Common myeloid progenitor, CD34-positive (primary cell): Measurements from ENCODE around the gene CNTNAP5.

Experiments used
- CTCF ChIA-PET: fragments of 350-600 bp; sonication (Branson Sonifier 250); formaldehyde crosslinking; loops from one replicate; lab custom pipeline; 2021; ENCODE audit warnings: antibody characterized with exemption; lab: Charles Lee
- POLR2A ChIA-PET: fragments of 350-600 bp; sonication (Branson Sonifier 250); formaldehyde crosslinking; loops from one replicate; lab custom pipeline; 2021; ENCODE audit warnings: antibody characterized with exemption; lab: Charles Lee
- DNase-seq, 3 donors: peaks; one replicate each; pipeline versions ENCODE4 v3.0.0 to v3.0.0-alpha.2; 2013
- H3K27ac ChIP-seq, 2 experiments: 1 replicate in 1 of 2; 2 replicates in 1 of 2; pipeline ENCODE4 v1.7.0; 2013; ENCODE audit warnings: inconsistent platforms in 2 of 2, low read length in 2 of 2, mild to moderate bottlenecking in 2 of 2, low read depth in 1 of 2, moderate library complexity in 1 of 2; ENCODE audit not compliant: severe bottlenecking in 2 of 2, insufficient read depth in 1 of 2, poor library complexity in 1 of 2
- H3K27me3 ChIP-seq, 5 experiments: replicated peaks in 2 of 5; 1 replicate in 3 of 5; 2 replicates in 2 of 5; pipeline versions ENCODE4 v1.6.1 to v1.7.0; 2013; ENCODE audit warnings: low read length in 4 of 5, mild to moderate bottlenecking in 2 of 5, moderate library complexity in 2 of 5, inconsistent platforms in 1 of 5; ENCODE audit not compliant: insufficient read depth in 5 of 5, control insufficient read depth in 4 of 5
- H3K36me3 ChIP-seq, 4 experiments: 1 replicate in 2 of 4; 2 replicates in 2 of 4; pipeline versions ENCODE4 v1.6.1 to v1.7.0; 2013; ENCODE audit warnings: low read length in 3 of 4, control low read depth in 1 of 4, mild to moderate bottlenecking in 1 of 4; ENCODE audit not compliant: control insufficient read depth in 4 of 4, insufficient read depth in 4 of 4
- H3K4me1 ChIP-seq, 4 experiments: 1 replicate in 3 of 4; 2 replicates in 1 of 4; pipeline versions ENCODE4 v1.6.1 to v1.7.1; 2013; ENCODE audit warnings: low read length in 3 of 4, mild to moderate bottlenecking in 3 of 4, control low read depth in 1 of 4, inconsistent platforms in 1 of 4, moderate library complexity in 1 of 4; ENCODE audit not compliant: control insufficient read depth in 4 of 4, insufficient read depth in 4 of 4; ENCODE audit errors: control extremely low read depth in 1 of 4
- H3K4me3 ChIP-seq, 7 experiments: 1 replicate in 4 of 7; 2 replicates in 3 of 7; pipeline versions ENCODE4 v1.5.1 to v1.7.0; 2013; ENCODE audit warnings: mild to moderate bottlenecking in 7 of 7, low read length in 6 of 7, moderate library complexity in 6 of 7, inconsistent platforms in 2 of 7, low read depth in 2 of 7, control low read depth in 1 of 7; ENCODE audit not compliant: insufficient read depth in 4 of 7, control insufficient read depth in 1 of 7; ENCODE audit errors: extremely low read depth in 1 of 7
- H3K9me3 ChIP-seq, 5 experiments: 1 replicate in 4 of 5; 2 replicates in 1 of 5; pipeline versions ENCODE4 v1.6.1 to v1.7.1; 2013; ENCODE audit warnings: low read length in 4 of 5, mild to moderate bottlenecking in 2 of 5, inconsistent platforms in 1 of 5, low read depth in 1 of 5, moderate library complexity in 1 of 5; ENCODE audit not compliant: control insufficient read depth in 4 of 5, insufficient read depth in 2 of 5; ENCODE audit errors: control extremely low read depth in 1 of 5
- WGBS: methylation state at CpG from one replicate; pipeline ENCODE4 v1.1.5; 2013; ENCODE audit not compliant: insufficient coverage; 5-methylcytosine and 5-hydroxymethylcytosine counted together

Gene CNTNAP5

GRCh38 chr2:124489686-124490085, 464.6 kb downstream of the CNTNAP5 start:
- ChIA-PET CTCF (interaction anchor here (1.2 kb wide), 1 partner anchor 9 kb away, joined by 3 read pairs; no protein-coding TSS in a partner anchor), POLR2A (no interaction called here)
- no peaks in the 10 kb centered on the region for H3K4me1 ChIP-seq
- H3K27me3 ChIP-seq = no peaks in the 10 kb centered on the region
- no peak for DNase-seq
- no peaks in the 10 kb centered on the region for H3K36me3 ChIP-seq
- H3K9me3 ChIP-seq = peaks cover 0 to 1% (median 0%) of the 10 kb centered on the region in 5 experiments
- H3K4me3 ChIP-seq = no peak overlapping the region
- no peak overlapping the region for H3K27ac ChIP-seq

GRCh38 chr2:124501575-124502152, 476.6 kb downstream of the CNTNAP5 start:
- Histone ChIP-seq H3K36me3 (no peaks in the 10 kb centered on the region), H3K9me3 (no peaks in the 10 kb centered on the region), H3K4me1 (no peaks in the 10 kb centered on the region), H3K27ac (no peak overlapping the region), H3K27me3 (no peaks in the 10 kb centered on the region), H3K4me3 (no peak overlapping the region)
- WGBS = no CpG with 5 or more reads among the region's 6 CpGs
- ChIA-PET CTCF (no interaction called here), POLR2A (no interaction called here)
- DNase-seq = peak in 1 of 3 donors; percentile 4

DNA sequence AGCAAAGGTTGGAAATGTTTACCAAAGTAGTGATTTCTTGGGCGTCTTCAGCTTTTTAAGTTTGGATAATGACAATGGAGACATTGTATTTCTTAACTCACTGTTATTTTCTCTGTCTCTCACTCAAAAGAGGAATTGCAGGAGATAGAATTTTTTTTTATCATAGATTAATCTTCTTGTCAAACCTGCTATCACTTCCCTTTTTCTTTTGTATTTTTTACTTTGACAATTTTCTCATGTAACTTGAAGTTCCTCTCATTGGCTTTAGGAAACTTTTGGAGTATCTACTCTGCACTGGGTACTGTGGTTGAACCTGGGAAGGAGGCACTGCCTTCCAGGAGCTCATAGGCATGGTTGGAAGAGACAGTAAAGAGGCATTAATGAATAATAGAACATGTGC, 489.1 kb downstream of the CNTNAP5 start:
- peak in 2 of 3 donors; percentile 7 to 32 for DNase-seq
- ChIA-PET CTCF (no interaction called here), POLR2A (no interaction called here)
- Histone ChIP-seq H3K27me3 (no peaks in the 10 kb centered on the region), H3K4me3 (no peak overlapping the region), H3K27ac (no peak overlapping the region), H3K36me3 (no peaks in the 10 kb centered on the region), H3K9me3 (peaks cover 0 to 5% (median 0%) of the 10 kb centered on the region in 5 experiments), H3K4me1 (peaks cover 0 to 6% (median 0%) of the 10 kb centered on the region in 4 experiments)
- WGBS = no CpG with 5 or more reads among the region's 1 CpG

DNA sequence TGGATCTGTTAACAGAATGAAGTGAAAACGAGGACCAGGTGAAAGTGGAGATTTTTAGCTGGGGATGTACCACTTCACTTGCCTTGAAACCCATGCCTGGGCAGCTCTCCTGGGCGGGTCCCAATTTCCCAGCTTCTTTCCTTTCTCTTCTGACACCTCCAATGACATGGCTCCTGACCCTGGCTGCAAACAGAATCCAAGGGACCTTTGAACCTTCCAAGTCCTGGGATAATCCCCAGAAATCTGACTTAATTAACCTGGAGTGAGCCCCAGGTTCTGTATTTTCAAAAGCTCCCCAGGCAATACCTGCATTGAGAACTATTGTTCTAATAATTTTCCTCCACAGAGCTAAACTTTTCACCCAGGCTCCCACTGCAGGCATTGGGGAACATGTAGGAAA, 495.9 kb downstream of the CNTNAP5 start:
- CTCF ChIA-PET = interaction anchor here (0.8 kb wide), 1 partner anchor 489 kb away, joined by 4 read pairs; no protein-coding TSS in a partner anchor
- WGBS = 88% methylated on average over 1 of the region's 2 CpGs
- Histone ChIP-seq H3K4me1 (no peaks in the 10 kb centered on the region), H3K36me3 (no peaks in the 10 kb centered on the region), H3K27me3 (no peaks in the 10 kb centered on the region), H3K9me3 (peaks cover 0 to 5% (median 0%) of the 10 kb centered on the region in 5 experiments), H3K27ac (no peak overlapping the region), H3K4me3 (no peak overlapping the region)
- DNase-seq = no peak
- POLR2A ChIA-PET = no interaction called here

GRCh38 chr2:124523096-124523495, 498.0 kb downstream of the CNTNAP5 start:
- no peaks in the 10 kb centered on the region for H3K27me3 ChIP-seq
- CTCF ChIA-PET = interaction anchor here (0.5 to 1.2 kb wide), 2 partner anchors 22 to 495 kb away, joined by 3 read pairs; no protein-coding TSS in a partner anchor
- H3K27ac ChIP-seq = no peak overlapping the region
- no peaks in the 10 kb centered on the region for H3K36me3 ChIP-seq
- no peak overlapping the region for H3K4me3 ChIP-seq
- no peaks in the 10 kb centered on the region for H3K4me1 ChIP-seq
- no peaks in the 10 kb centered on the region for H3K9me3 ChIP-seq
- WGBS = 78% methylated on average over 2 of the region's 3 CpGs
- POLR2A ChIA-PET = no interaction called here
- no peak for DNase-seq

DNA sequence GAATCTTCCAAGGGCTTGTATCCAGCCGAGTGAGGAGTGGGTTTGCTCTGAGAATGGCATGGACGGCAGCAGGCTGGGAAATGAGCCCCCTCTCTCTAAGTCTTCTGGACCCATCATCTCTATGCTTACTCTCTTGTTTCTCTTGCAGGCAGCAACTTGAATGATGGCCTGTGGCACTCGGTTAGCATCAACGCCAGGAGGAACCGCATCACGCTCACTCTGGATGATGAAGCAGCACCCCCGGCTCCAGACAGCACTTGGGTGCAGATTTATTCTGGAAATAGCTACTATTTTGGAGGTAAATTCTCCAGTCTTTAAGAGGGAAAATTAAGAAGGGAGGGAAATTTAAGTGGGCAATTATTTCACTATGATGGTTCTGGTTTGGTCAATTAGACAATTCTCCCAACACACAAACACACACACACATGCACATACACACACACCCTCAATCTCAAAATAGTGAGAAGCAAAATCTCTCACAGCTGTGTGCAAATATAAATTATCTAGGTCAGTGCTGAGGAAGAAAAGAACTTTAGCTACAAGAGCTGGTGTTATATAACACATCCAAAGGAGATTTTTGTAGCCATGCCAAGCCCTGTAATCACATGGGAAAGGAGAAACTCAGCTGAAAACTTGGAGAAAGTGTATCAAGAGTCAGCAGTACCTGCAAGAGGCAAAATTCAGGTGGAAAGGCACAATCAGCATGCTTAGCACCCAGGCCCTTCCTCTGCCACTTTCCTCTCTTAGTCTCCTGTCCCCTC, 499.2 kb downstream of the CNTNAP5 start:
- ChIA-PET POLR2A (interaction anchor here (0.6 kb wide), 1 partner anchor 484 kb away, joined by 3 read pairs; no protein-coding TSS in a partner anchor), CTCF (interaction anchor here (1.2 kb wide), 1 partner anchor 496 kb away, joined by 3 read pairs; no protein-coding TSS in a partner anchor)
- no peak for DNase-seq
- H3K4me3 ChIP-seq = no peak overlapping the region
- no peaks in the 10 kb centered on the region for H3K9me3 ChIP-seq
- H3K27ac ChIP-seq = no peak overlapping the region
- 98% methylated on average over 6 of the region's 7 CpGs for WGBS
- no peaks in the 10 kb centered on the region for H3K4me1 ChIP-seq
- H3K36me3 ChIP-seq = no peaks in the 10 kb centered on the region
- no peaks in the 10 kb centered on the region for H3K27me3 ChIP-seq

GRCh38 chr2:124526221-124526620, 501.1 kb downstream of the CNTNAP5 start:
- POLR2A ChIA-PET = no interaction called here
- WGBS = 100% methylated on average over 2 of the region's 4 CpGs
- Histone ChIP-seq H3K27me3 (no peaks in the 10 kb centered on the region), H3K9me3 (no peaks in the 10 kb centered on the region), H3K4me1 (no peaks in the 10 kb centered on the region), H3K27ac (no peak overlapping the region), H3K36me3 (no peaks in the 10 kb centered on the region), H3K4me3 (no peak overlapping the region)
- CTCF ChIA-PET = no interaction called here
- DNase-seq = no peak
